ENCODE results near the gene LCP2. TPM values are rescaled to one million over a fixed set of nuclear protein-coding genes. Genes with fewer than 3 reads are reported as not detected.
"Not testable (repeated sequence)": the region's sequence is repeated elsewhere in the genome, so short reads cannot be mapped to it uniquely, and the experiment has no call there.

The LCP2 gene
- polyA plus RNA-seq, 1 donor from 2014 or later: 31.6 TPM

DNA sequence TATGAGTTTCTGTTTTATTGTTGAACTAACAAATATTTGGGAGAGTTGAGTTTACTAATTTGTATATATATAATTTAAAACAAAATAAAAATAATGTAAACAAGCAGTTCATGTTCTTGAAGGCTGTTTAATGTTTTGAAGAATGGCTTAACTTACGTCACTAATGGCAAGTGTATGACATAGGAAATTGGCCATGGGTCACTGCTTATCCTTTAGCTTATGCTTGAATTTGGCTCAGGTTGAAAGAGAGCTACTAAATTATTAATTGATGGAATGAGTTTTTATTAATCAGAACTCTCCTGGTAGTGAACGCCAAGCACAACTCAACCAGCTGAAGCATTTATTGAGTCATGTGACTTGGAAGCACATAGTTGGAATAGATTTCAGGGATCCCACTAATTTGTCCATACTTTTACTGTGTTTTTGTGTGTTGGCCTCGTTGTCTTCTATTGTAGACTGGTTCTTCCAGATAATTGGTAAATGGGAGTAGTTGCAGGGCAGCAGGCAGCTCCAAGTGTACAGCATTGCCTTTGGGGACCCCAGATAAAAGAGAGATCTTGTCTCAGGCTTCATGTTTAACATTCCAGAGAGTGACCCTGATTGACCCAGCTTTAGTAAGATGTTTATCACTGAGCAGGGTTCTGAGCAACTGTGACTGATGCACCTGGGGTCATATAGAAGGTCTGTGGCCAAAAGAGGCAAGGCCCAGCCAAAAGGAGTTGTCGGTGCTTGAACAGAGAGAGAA lies 51.3 kb downstream of the LCP2 start:
- no peak overlapping the region for H3K27ac Mint-ChIP-seq
- no peak overlapping the region for H3K4me3 Mint-ChIP-seq
- H3K27me3 Mint-ChIP-seq: no peaks in the 10 kb centered on the region
- peaks cover 0 to 2% (median 2%) of the 10 kb centered on the region in 3 donors for H3K4me1 Mint-ChIP-seq
- peaks cover 28% of the 10 kb centered on the region for H3K36me3 Mint-ChIP-seq
- H3K9me3 Mint-ChIP-seq: no peaks in the 10 kb centered on the region

DNA sequence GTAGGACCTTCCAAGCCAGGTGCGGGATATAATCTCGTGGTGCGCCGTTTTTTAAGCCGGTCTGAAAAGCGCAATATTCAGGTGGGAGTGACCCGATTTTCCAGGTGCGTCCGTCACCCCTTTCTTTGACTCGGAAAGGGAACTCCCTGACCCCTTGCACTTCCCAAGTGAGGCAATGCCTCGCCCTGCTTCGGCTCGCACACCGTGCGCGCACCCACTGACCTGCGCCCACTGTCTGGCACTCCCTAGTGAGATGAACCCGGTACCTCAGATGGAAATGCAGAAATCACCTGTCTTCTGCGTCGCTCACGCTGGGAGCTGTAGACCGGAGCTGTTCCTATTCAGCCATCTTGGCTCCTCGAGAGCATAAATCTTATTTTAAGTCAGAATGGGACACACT lies 52.1 kb downstream of the LCP2 start:
- H3K27ac Mint-ChIP-seq, H3K4me3 Mint-ChIP-seq, H3K27me3 Mint-ChIP-seq, H3K4me1 Mint-ChIP-seq, H3K9me3 Mint-ChIP-seq: not testable (repeated sequence)
- peaks cover 25% of the 10 kb centered on the region for H3K36me3 Mint-ChIP-seq

GRCh38 chr5:170238456-170239196 lies 59.0 kb downstream of the LCP2 start:
- H3K9me3 Mint-ChIP-seq: no peaks in the 10 kb centered on the region
- no peaks in the 10 kb centered on the region for H3K27me3 Mint-ChIP-seq
- H3K36me3 Mint-ChIP-seq: no peaks in the 10 kb centered on the region
- no peak overlapping the region for H3K4me3 Mint-ChIP-seq
- H3K27ac Mint-ChIP-seq: peak overlapping the region in 1 of 3 donors; percentile 3
- no peaks in the 10 kb centered on the region for H3K4me1 Mint-ChIP-seq

DNA sequence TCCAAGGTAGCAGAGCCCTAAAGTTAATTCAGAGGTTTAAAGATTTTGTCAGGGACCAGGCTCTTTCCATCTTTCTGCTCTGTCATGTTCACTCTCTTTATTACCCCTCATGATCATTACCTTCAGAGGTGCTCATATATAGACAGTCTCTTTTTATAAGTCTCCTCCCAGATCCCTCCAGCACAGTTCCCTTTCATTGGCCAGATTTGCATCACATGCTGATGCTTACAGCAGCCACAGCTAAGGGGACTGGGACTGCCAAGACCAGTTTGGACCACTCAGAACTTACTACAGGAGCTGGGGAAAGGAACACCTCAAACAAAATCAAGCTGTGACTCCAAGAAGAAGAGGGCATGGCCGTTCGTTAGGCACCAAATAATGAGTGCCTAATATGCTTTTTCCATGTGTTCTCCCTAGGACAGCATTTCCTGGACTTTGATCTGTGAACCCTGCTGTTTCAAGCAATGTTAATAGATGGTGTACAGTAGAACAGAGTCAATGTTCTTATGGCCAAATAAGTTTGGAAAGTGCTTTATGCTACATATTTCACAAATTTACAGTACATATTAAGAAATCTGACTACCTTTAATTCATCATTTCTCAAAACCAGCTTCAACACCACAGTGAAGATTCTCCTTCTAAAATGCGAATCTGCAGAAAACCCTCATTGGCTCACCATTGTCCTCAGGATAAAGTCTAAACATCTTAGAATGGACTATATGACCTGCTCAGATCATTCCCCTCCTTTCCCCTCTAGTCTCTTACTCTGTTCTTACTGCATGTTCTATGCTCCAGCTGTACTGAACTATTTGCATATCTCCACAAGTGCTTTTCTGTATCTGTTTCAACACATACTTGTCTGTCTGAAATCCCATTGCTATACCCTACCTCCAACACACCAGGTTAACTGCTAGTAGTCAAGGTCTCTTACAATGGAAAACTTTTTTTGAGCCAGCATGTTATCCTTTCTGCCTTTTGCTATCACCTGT lies 61.4 kb downstream of the LCP2 start:
- Mint-ChIP-seq H3K9me3 (no peaks in the 10 kb centered on the region), H3K4me1 (no peaks in the 10 kb centered on the region), H3K4me3 (no peak overlapping the region), H3K36me3 (no peaks in the 10 kb centered on the region), H3K27ac (no peak overlapping the region), H3K27me3 (no peaks in the 10 kb centered on the region)

DNA sequence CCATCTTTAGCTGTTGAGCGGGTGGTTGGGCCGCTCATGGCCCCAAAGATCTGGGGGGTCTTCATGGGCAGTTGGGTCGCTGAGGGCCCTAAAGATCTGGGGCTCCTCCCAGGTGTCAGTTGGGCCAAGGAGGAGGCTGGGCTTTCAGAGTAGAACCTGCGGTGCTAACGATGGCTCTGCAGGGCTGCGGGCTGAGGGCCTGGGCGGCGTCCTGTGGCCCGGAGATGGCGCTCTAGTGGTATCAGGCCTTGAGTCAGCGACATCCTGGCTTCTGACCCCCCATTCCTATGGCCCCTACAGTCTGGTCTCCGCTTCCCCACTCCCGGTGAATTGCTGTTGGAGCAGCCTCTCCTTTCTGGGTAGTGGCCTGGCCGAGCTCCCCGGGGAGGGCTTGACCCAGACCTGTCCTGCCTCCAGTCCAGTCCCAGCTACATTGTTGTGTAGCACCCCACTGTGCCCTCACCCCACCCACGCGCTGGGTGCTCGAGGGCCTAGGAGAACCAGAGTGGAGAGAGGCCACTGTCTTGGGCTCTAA lies 64.2 kb downstream of the LCP2 start:
- H3K27ac Mint-ChIP-seq: no peak overlapping the region
- peaks cover 2% of the 10 kb centered on the region for H3K36me3 Mint-ChIP-seq
- H3K9me3 Mint-ChIP-seq: no peaks in the 10 kb centered on the region
- no peak overlapping the region for H3K4me3 Mint-ChIP-seq
- no peaks in the 10 kb centered on the region for H3K4me1 Mint-ChIP-seq
- no peaks in the 10 kb centered on the region for H3K27me3 Mint-ChIP-seq

DNA sequence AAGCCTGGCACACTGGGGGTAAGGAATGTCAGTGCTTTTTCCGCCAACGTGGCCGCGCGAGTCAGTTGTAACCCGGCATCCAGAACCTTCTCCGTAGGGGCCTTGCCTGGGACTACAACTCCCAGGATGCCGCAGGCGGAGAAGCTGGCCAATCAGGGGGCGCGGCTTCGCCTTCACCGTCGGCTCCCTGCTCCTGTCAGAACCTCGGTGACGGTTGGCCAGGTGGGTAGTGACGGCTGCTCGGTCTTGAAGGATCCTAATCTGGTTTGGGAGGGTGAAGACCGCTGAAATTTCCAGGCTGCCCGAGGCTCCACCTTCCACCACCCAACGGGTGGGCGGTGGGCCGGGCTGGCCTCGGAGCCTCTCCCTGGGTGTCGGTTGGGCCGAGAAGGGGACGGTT lies 64.8 kb downstream of the LCP2 start, which contains the start of gene C5orf58:
TSS of gene C5orf58 (plus strand) at position 200 of the 400 bp plus-strand sequence. CDS start 1,992 bp downstream, outside the sequence.
- Mint-ChIP-seq H3K9me3 (no peaks in the 10 kb centered on the region), H3K36me3 (peaks cover 2% of the 10 kb centered on the region)

DNA sequence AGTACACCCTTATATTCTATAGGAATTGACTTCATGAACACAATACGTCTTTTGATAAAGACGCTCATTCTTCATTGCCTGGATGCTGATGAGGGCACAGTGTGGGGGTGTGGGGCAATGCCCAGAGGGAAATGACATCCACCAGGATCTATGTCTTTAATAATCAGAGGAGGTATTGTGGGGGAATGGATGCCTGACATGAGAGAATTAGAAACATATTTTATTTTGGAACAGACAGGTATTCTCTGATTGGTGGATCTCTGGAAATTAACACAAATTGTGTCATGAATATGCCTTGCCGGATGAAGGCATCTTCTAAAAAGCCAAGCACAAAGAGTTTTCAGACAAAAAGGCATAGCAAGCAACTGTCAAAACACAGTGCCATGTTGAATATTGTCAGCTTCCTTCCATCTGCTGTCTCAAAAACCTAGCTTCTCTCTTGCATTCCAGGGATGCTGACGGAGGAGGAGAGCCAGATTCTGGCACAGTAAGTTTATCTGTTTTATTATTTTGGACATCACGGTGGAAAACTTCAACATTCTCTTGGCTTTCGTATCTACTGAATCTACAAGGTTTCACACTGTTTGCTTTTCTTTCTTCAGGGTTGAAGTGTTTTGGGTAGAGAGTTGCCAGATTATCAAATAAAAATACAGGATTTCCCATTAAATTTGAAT lies 68.7 kb downstream of the LCP2 start:
- H3K9me3 Mint-ChIP-seq: no peaks in the 10 kb centered on the region
- H3K27me3 Mint-ChIP-seq: peaks cover 2% of the 10 kb centered on the region
- no peak overlapping the region for H3K4me3 Mint-ChIP-seq
- peaks cover 0 to 6% (median 2%) of the 10 kb centered on the region in 3 donors for H3K4me1 Mint-ChIP-seq
- H3K27ac Mint-ChIP-seq: no peak overlapping the region
- peaks cover 4% of the 10 kb centered on the region for H3K36me3 Mint-ChIP-seq

More for the DNA sequence above, 64.8 kb downstream of the LCP2 start, which contains the start of gene C5orf58:
- H3K4me3 Mint-ChIP-seq: no peak within 1 kb of the TSS
- no peaks in the 10 kb centered on the region for H3K4me1 Mint-ChIP-seq
- no peak within 1 kb of the TSS for H3K27ac Mint-ChIP-seq
- no peaks in the 10 kb centered on the region for H3K27me3 Mint-ChIP-seq

DNA sequence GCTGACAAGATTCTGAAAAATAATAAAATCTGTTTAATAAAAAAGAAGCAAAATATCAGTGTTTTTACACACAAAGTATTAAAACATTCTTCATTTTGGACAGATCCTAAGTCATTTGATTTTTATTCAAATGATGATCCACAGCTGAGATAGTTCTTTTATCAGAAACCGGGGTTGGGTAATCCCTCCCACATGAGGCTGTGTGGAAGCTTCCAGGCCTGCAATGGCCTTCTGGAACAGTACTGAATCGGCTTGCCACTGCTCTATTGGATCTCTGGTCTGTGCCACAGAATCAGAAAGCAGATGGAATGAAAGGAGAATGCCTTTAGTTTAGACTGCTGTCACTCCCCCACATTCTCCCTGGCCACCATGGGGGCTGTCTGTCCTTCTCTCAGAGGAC lies 70.9 kb downstream of the LCP2 start:
- peaks cover 4% of the 10 kb centered on the region for H3K36me3 Mint-ChIP-seq
- no peak overlapping the region for H3K4me3 Mint-ChIP-seq
- H3K27me3 Mint-ChIP-seq: peaks cover 2% of the 10 kb centered on the region
- H3K9me3 Mint-ChIP-seq: no peaks in the 10 kb centered on the region
- no peak overlapping the region for H3K27ac Mint-ChIP-seq
- peaks cover 0 to 6% (median 2%) of the 10 kb centered on the region in 3 donors for H3K4me1 Mint-ChIP-seq

DNA sequence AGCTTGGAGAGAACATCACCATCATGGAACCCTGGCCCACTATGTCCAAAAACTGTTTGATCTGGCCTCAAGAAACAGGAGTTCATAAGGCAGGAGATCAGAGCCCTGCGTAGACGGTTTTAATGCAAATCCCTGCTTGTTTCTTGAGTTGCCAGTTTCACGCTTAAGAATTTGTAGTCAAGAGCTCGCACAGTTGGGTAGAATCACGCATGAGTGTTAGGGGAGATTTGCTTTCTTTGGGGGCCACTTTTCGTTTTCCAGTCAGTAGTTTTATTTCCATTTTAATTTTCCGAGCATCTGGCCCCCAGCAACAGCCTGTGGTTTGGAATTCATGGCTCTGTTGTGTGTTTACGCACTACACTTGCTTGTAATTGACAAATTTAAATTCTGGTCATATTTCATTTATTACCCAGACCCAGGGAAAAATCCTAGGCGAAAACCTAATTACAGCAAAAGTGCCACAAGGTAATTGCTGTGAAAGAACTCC lies 71.4 kb downstream of the LCP2 start:
- Mint-ChIP-seq H3K27ac (no peak overlapping the region), H3K4me1 (peaks cover 0 to 6% (median 2%) of the 10 kb centered on the region in 3 donors), H3K36me3 (peaks cover 4% of the 10 kb centered on the region), H3K9me3 (no peaks in the 10 kb centered on the region), H3K4me3 (no peak overlapping the region), H3K27me3 (peaks cover 2% of the 10 kb centered on the region)

DNA sequence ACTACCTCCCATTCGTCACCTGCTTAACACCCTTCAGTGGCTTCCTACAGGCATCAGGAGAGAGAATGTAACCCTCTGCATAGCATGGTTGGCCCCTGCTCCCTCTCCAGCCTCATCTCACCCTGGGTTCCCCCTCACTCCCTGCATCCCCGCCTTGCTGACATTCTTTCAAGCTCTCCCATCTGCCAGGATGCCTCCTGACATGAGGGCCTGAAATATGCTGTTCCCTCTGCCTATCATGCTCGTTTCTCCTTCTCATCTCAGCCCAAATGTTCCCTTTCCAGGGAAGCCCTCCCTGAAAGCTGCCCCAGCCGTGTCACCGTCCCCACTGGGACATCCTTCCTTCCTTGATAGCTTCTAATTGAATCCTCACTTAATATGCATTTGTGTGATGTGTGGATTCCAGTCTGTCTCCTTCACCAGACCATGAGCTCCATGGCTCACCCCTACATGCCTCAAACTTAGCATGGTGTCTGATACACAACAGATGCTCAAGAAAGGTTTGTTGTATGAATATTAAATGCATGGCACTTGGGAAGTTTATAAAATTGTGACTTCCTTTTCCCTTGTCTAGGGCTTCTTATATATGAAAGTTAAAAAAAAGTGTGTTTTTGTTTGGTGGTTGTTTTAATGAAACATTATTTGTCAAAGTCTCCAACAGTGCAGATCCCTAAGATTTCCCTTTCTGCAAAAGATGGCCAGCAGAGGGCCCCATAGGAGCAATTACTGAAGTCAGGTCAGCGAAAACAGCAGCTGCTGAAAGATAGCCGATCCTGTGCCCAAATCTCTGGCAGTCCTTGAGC lies 72.0 kb downstream of the LCP2 start:
- H3K9me3 Mint-ChIP-seq: no peaks in the 10 kb centered on the region
- peaks cover 0 to 7% (median 2%) of the 10 kb centered on the region in 3 donors for H3K4me1 Mint-ChIP-seq
- H3K27me3 Mint-ChIP-seq: peaks cover 2% of the 10 kb centered on the region
- H3K27ac Mint-ChIP-seq: no peak overlapping the region
- peaks cover 4% of the 10 kb centered on the region for H3K36me3 Mint-ChIP-seq
- no peak overlapping the region for H3K4me3 Mint-ChIP-seq

DNA sequence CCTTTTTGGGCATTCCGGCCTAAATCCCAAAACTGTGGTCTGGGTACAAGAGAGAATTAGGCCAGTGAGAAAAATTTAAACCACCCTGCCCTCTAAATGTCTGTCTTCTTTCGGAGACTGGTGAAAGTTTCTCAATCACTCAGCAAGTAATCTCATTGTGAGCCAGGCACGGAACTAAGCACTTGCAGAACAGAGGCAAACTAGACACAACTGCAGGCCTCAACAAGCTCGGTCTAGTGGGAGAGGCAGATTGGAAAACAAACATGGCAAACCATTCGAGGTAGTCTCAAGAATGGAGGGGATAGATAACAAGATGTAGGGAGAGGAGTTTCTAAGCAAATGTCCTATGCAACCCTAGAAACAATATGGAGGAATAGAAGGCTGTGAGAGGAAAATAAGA lies 73.7 kb downstream of the LCP2 start:
- H3K27me3 Mint-ChIP-seq: peaks cover 2% of the 10 kb centered on the region
- H3K36me3 Mint-ChIP-seq: peaks cover 4% of the 10 kb centered on the region
- H3K27ac Mint-ChIP-seq: no peak overlapping the region
- H3K4me3 Mint-ChIP-seq: no peak overlapping the region
- H3K4me1 Mint-ChIP-seq: peaks cover 4 to 17% (median 12%) of the 10 kb centered on the region in 3 donors
- no peaks in the 10 kb centered on the region for H3K9me3 Mint-ChIP-seq

- H3K27ac Mint-ChIP-seq: no peak overlapping the region
- no peak overlapping the region for H3K4me3 Mint-ChIP-seq
- no peaks in the 10 kb centered on the region for H3K9me3 Mint-ChIP-seq
- H3K27me3 Mint-ChIP-seq: peaks cover 2% of the 10 kb centered on the region
- peaks cover 2% of the 10 kb centered on the region for H3K36me3 Mint-ChIP-seq
- peaks cover 4 to 17% (median 12%) of the 10 kb centered on the region in 3 donors for H3K4me1 Mint-ChIP-seq
These were observed 74.2 kb downstream of the LCP2 start for GRCh38 chr5:170223360-170223759.

DNA sequence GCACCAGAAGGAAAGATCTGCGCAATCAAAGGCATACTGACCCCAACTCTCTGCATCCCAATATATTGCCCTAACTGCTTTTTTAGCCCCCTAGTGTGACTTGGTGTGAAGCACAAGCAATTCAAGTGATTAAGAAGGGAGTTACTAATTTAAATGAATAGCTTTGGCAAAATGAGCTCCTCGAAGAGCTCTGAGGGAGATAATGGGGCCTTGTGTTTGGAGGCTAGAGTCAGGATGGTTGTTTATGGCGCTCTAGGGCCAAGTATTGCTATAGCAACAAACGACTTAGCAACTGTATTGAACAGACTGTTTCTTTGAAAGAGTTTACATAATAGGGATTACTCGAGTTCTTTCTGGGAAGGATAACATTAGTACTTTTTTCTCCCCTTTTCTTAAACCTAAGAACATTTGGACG lies 76.2 kb downstream of the LCP2 start:
- Mint-ChIP-seq H3K27ac (no peak overlapping the region), H3K9me3 (no peaks in the 10 kb centered on the region), H3K4me3 (no peak overlapping the region), H3K36me3 (peaks cover 2% of the 10 kb centered on the region), H3K27me3 (peaks cover 2% of the 10 kb centered on the region), H3K4me1 (peaks cover 4 to 17% (median 12%) of the 10 kb centered on the region in 3 donors)

All from IgD-negative memory B cell (primary cell).